NCI-H2196 treated with DMSO at 0.1 percent for 48 hours (cell line): ENCODE results near the gene ESD.
"Not testable (repeated sequence)": the region's sequence is repeated elsewhere in the genome, so short reads cannot be mapped to it uniquely, and the experiment has no call there.

ENCODE experiments used
- DNase-seq: peaks from one replicate; lab custom pipeline; 2025; ENCODE audit not compliant: unreplicated experiment; lab: John Stamatoyannopoulos, UW

Gene ESD, protein sequence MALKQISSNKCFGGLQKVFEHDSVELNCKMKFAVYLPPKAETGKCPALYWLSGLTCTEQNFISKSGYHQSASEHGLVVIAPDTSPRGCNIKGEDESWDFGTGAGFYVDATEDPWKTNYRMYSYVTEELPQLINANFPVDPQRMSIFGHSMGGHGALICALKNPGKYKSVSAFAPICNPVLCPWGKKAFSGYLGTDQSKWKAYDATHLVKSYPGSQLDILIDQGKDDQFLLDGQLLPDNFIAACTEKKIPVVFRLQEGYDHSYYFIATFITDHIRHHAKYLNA

DNA sequence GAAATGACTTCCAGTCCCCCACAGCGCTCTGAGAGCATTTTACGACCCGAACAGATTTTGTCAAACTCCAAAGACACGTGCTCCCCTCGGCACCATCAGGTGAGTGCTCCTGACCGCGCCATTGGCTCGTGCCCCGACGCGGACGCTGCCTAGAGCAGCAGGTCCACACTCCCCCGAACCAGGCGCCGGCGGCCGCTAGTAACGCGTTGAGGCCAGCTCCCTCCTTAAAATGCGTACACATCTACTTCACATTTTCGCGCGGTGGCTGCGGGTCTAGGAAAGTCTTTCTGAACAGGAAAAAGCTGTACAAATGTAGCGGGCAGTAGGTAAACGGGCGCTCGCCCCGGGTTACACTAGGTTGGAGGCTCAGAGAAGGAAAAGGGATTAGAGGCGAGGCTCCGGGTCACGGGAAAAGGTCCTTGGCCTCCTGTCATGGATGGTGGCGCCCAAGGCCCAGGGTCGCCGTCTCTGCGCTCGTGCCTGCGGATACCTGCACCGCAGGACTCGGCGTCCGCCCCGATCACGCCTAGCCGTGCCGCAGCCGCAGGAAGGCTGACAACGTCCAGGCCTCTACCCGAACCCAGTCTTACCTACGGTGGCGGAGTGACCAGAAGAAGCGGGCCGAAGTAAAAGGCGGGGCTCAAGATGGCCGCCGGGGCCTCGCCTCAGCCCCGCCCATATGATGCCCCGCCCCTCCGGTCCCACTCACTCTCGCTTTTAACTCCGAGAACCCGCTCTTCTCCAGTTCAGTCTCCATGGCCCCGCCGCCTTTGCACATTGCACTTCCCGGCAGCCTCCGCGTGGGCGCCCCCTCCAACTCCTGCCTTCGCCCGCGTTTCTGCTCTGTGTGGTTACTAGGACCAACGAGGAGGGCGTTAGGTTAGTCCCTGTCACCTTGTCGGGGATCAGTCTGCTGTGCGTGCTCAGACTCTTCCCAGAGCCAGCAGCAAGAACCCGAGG lies at the start of gene ESD:
ESD (minus strand) TSS at position 647 of the 960 bp plus-strand sequence. CDS start 5,748 bp downstream, outside the sequence.
- DNase-seq = peak; percentile 65

DNA sequence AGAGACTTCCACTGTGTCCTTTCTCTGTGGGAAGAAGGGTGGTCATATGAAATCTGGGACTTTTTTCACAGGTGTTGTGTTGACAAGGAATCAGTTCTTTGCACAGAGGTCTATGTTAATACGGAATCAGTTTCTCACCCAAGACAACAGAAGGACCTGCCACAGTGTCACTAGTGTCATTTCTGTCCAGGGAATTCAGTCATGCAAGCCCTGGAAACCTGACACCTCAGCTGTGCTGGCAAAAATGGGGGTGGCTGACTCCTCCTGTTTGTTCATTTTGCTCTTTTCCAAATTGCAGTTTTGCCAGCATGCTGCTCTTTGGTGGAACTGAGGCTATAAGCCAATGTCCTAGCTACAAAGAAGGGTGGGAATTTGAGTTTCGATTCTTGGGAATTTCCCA lies 49.8 kb upstream of the ESD start:
- DNase-seq = no peak

DNA sequence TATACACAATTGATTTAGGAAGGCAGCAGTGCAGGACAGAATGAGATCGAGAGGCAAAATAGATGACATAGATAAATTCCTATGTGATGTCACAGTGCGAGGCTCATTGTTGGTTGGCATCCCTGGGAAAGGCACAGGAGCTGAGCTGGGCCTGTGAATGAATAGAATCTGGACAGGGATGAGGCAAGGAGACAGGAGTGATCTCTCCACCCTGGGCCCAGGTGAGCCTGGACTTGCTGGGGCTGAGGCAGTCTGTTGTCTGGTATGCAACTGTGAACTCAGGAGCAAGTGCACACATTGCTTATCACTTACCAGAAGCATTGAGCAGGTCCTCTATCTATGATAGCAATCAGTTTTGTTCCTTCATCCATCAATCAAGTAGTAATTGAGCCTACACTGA lies 48.2 kb upstream of the ESD start:
- DNase-seq = no peak

DNA sequence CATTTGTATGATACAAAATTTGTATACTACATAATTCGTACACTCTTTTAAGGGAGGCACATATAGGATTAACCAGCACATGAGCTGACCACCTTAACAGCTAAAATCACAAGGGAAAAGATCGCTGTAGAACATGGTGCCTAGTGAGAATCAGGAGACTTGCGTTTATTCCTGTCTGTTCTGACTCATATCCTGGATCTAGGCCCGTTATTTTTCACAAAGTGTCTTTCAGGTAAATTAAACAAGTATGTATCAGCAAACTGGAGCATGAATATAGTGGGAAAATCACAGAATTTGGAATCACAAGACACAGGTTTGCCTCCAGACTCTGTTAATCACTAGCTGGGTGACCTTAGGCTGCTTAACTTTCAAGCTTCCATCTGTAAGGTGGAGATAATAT lies 47.5 kb upstream of the ESD start:
- DNase-seq = no peak

DNA sequence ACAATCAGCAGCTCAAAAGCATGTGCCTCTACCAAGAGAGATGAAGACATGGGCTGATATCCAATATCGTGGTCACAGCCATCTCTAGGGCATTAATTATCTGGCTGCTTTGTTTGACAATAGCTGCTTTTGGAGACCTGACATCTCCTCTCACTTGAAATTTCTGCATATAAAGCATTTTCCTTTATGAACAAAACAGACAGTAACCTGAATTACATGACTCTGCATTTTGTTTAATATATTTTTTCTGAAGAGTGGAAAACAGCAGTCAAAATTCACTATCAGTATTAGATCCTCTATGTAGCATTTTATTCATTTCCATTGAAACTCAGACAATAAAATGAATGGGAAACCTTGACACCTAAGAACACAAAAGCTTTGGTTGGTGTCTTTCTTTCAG lies 42.4 kb upstream of the ESD start:
- DNase-seq = no peak

DNA sequence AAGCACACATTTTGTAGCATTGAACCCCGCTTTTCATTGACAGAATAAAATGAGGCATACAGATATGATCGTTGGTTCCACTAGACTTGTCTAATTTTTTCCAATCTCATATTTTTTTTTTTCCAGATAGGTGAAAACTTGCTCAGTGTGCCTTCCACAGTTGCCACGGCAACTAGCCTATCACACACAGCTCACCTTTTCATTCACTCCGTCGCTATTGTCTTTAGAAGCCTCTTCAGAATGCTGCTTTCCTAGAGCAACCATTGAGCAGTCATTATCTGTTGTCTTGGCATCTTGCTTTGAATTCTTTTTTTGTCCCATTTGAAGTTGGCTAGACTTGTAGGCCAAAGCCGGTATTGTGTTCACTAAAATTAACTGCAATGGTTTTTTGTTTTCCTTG lies 37.7 kb upstream of the ESD start:
- no peak for DNase-seq

DNA sequence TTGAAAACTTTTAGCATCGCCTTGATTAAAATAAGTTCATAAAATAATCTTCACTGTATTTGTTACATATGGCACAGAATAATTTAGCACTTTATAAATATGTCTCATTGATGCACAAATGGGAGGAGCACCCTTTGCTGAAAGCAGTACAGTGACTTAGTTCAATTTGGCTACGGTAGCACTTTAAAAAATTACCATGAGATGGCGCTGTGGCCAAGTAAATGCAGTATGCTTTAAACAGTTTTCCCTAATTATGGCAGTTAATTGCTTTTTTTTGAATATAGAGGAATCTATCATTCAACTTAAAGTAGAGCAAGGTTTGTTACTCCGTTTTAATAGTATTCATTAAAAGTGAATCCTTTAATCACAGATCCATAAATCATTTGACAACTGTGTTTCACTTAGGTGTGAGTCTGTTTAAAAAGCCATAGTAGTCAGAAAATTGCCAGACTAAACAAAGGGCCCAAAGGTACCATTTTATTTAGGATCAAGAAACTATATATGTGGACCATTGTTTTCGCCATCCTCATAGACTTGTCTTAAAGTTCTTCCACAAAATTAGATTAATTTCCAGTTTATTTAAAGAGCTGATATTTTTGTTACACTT lies 34.7 kb upstream of the ESD start:
- no peak for DNase-seq

DNA sequence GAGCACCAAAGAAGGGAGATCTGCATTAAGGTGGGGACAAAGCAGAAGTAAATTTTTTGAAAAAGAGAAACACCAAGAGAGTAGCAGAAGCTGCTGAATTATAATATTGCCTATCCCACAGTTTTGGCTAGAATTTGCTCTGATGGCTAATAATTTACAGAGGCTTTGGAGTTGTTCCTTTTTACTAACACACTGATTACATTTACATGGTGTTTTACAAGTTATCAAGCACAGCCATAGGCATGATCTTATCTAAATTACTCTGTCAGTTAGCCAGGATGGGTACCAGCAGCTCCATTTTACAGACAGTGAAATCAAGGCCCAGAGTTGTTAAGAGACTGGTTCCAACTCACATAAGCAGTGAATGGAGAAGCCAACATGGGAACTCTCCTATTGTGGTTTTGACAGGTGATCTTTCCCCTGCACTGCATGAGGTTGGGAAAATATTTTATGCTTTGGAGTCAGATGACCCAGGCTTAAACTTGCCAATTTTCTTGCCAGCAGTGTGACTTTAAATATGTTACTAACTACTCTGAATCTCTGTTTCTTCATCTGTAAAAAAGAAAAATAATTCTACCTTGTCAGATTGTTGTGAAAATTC lies 33.5 kb upstream of the ESD start:
- DNase-seq = no peak

DNA sequence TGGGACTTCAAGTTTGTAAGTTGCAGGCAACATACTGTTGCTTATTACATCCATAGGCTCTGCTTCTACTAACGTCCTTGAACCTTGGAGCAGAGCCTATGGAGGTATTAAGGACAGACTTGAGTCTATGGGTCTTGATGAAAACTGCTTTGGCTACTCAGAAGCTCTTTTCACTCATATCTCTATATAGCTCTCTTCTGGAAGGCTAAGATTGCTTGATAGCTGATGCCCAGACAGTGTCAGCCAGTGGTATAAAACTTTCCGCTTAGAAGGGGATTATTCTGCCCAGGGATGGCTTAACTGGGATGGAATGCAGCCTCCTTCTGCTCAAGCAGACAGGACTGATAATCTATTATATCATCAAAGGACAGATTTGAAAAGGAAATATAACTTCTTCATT lies 25.6 kb upstream of the ESD start:
- no peak for DNase-seq

DNA sequence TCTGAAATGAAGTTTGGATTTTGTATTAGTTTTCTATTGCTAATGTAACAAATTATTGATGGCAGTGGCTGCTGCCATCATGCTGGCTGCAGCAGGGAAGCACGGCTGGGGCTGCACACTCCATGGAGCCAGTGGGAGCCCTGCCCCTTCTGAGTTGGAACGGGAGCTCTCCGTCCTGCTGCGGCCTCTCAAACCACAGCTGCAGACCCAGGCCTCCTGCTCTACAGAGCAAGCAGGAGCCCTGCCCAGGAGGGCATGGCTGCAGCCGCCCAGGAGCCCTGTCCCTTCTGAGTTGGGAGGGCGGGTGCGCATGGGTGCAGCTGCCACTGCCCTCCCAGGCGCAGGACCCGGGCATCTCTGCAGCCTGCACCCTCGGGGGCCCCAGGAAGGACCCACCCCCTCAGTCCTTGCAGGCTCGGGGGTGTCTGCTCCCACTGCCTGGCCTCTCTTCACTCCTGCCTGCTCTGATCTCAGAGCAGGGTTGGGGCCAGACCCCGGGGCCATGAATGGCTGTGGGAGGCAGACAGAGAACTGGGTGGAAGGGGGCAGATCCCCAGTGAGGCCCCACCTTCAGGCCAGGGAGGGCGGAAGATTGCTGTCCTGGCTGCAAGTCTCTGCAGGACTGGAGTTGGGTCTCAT lies 21.0 kb upstream of the ESD start:
- DNase-seq = no peak

DNA sequence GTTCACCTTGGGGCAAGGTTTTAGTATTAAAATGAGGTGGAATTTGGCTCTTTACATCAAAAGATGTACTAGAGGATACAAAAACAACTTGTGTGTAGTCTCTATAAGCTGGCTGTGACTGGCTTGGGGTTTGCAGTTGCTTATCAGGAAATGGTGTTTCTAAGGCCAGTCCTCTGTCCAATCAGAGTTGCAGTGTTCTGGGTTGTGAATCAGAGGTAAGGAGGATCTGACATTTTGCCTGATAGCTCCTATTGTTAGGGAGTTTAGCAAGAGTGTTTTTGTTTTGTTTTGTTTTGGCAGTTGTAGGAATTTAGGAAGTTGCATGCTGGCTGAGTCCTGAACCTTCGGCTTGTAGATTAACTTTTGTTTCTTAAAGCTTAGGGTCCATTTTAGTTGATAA lies 20.1 kb upstream of the ESD start:
- no peak for DNase-seq

DNA sequence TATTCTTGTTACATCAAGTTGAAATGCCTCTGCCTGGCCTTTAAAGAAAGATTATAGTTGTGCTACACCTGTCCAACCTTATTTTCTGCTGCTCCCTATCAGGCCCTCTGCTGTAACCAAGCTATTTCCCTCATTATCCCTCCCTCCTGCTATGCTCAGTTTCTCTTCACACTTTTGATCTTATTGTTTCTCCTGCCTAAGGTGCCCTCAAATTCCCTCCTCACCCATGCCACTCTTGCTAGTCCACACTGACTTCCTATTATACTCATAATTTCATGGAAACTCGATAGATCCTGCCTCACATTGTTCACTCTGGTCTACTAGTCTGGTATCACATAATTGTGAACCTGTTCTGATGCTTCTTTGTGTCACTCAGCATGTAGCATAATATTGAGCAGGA lies 19.4 kb upstream of the ESD start:
- DNase-seq = no peak

DNA sequence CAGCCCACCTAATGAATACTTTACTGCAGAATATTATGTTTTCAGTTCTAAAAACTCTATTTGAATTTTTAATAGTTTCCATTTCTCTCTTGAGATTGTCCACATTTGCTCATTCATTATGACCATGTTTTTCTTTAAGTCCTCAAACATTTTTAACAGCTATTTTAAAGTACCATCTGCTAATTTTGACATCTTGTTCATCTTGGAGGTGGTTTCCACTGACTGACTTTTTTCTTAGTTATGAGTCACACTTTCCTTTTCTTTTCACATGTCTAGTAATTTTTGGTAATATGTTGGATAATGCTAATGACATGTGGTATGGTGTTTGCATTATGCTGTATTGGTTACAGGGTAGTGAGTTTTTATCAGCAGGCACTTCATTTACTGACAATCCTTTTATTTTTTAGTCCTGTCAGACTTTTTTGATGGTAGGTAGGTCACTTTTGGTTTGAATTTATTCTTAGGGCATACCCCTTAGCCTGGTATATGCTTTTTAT lies 15.4 kb upstream of the ESD start:
- DNase-seq = no peak

DNA sequence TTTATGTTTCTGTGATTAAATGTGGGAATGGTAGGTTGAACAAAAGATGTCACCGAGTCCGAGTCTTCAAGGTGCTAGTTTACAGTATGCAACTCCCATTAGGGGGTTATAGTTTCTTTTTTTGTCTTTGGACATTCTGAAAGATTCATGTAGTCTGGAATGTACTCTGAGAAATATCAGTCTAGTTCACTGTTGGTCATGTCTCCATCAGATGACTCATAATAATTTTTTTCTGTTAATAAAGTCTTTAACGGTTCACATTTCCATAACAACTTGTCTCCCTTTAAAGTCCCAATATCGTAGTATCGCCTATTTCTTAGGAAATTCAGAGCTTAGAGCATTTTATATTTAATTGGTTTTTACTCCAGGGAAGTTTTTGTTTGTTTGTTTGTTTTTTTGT lies 13.5 kb upstream of the ESD start:
- DNase-seq = no peak

DNA sequence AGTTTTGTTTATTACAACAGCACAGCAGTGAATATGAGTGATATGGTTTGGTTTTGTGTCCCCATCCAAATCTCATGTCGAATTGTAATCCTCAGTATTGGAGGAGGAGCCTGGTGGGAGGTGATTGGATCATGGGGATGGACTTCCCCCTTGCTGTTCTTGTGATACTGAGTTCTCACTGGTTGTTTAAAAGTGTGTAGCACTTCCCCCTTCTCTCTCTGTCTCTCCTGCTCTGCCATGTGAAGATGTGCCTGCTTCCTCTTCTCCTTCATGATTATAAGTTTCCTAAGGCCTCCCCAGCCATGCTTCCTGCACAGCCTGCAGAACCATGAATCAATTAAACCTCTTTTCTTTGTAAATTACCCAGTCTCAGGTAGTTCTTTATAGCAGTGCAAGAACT lies 8.0 kb upstream of the ESD start:
- DNase-seq = not testable (repeated sequence)

DNA sequence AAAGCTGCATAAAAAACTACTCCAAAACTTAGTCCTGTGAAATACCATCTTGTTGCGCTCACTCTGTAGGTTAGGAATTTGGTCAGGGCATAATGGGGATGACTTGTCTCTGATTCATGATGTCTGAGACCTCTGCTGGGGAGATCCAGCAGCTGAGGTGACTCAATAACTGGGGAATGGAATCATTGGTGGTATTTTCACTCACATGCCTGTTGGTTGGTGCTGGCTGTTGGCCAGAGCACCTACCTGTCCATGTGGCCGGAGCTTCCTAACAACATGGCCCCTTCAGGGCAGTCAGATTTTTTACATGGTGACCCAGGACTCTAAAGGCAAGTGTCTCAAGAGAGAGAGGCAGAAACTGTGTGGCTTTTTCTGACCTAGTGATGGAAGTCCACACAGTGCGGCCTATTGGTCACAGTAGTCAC lies 7.4 kb upstream of the ESD start:
- DNase-seq = no peak

DNA sequence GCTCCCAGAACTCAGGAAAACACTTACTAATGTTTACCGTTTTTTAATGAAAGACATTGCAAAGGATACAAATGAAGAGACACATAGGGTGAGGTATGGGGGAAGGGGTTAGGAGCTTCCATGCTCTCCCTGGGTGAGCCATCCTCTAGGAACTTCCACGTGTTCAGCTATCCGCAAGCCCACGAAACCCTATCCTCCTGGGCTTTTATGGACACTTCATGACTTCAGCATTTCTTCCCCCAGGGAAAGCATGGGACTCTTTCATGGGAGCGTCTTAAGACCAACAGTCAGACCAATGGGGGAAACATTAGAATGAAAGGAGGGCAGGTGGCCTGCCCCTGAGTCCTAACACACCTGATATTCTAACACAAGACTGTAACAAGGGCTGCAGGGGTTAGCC lies 6.6 kb upstream of the ESD start:
- no peak for DNase-seq

DNA sequence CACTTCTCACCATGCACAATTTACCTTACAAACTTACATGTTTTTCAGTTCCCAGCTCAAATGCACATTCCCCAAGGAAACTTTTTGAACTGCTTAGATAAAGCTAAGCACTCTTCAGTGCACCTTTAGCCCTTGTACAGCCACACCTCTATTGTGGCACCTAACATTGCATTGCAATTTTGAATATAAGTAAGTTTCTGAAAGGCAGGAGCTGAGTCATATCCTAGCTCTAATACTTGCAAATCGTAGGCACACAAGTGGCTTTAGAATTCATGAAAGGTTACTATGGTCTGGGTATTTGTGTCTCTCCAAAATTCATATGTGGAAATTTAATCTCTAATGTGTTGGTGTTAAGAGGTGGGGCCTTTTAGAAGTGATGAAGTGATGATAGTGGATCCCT lies 4.9 kb upstream of the ESD start:
- no peak for DNase-seq

DNA sequence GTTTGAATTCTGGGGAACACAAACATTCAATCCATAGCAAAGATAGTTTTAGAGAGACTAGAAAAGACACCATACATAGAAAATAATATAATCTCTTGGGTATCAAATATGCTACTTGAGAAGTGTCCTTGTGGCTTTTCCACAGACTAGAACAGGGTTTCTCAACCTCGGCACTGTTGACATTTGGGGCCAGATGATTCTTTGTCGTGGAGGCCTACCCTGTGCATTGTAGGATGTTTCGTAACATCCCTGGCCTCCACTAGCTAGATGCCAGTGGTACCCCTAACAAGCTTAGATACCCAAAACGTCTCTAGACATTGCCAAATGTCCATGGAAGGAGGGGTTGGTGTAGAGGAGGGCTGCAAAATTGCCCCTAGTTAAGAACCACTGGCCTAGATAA lies 2.2 kb upstream of the ESD start:
- DNase-seq = no peak

DNA sequence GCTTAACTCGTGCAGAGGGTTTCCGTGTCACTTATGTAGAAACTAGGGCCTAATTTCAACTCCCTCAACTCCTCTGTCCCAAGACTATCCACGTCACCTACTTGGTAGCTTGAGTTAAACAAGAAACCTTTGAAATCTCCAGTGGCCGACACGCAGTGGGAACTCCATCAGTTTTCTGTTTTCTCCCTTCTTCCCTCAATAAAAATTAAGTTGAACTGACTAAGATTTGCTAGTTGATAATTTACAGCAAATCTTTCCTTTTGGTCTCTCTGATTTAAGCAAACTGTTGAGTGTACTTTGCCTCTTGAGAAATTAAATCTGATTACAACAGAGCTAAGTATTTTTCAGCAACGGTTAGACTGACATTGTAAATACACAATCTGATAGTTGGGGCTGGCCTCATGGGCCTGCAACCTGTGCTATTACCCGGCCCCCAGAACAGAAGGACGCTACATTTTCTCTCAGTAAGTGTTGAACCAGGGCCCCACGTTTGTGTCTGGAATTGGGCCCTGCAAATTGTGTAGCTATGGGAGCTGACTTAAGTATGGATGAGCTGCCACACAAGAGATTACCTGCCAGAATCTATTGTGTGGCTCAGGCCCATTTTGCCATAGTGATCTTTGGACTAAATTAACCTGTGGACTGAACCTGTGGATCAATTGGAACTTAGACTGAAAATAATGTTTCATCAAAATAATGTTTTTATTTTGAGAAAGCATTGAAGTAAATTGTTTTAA lies 708 bp upstream of the ESD start:
- DNase-seq = no peak
